Activated T-helper 1 cell treated with anti-CD3 and anti-CD28 coated beads, Interleukin-12 subunit alpha, Interleukin-12 subunit beta, Interleukin-2, Interleukin-4 antibody, amounts not matched to agents 30 ng/mL and 10 ng/mL and 1 ng/mL, durations not matched to agents 14 hours and 24 hours and 36 hours (primary cell): ENCODE data around the gene IL6. TPM values are rescaled to one million over a fixed set of nuclear protein-coding genes. Genes with fewer than 3 reads are reported as not detected.

Source experiments
- DNase-seq: peaks from one replicate; pipeline ENCODE4 v3.0.0; 2021; ENCODE audit warnings: low spot score
- H3K27ac Mint-ChIP-seq: one replicate; pipeline ENCODE4 v1.8.0; 2021; ENCODE audit warnings: mild to moderate bottlenecking, mixed read lengths
- H3K27me3 Mint-ChIP-seq: one replicate; pipeline ENCODE4 v1.8.0; 2022; ENCODE audit warnings: mild to moderate bottlenecking, moderate library complexity, mixed read lengths; ENCODE audit not compliant: insufficient read depth
- H3K36me3 Mint-ChIP-seq: one replicate; pipeline ENCODE4 v1.8.0; 2021; ENCODE audit warnings: low read depth, mixed read lengths
- H3K4me1 Mint-ChIP-seq: one replicate; pipeline ENCODE4 v1.8.0; 2021; ENCODE audit warnings: low read depth, mixed read lengths
- H3K4me3 Mint-ChIP-seq: one replicate; pipeline ENCODE4 v1.8.0; 2021; ENCODE audit warnings: mild to moderate bottlenecking, moderate library complexity, mixed read lengths
- H3K9me3 Mint-ChIP-seq: one replicate; pipeline ENCODE4 v1.8.0; 2021; ENCODE audit warnings: mixed read lengths
- intact Hi-C: fragments of 100-400 bp; cut with micrococcal nuclease; formaldehyde crosslinking; loops from one replicate; pipeline ENCODE4 v1.15.1; 2024
- total RNA-seq: library from RNA; stranded (reverse); gene quantifications from 2 replicates; pipeline ENCODE4 v1.2.3, GENCODE V29; 2022

Gene IL6
- total RNA-seq, 1 donor from 2014 or later: 0.54 TPM

GRCh38 chr7:22723637-22724036 is 3.4 kb upstream of the IL6 start:
- intact Hi-C loops: loop anchor here (2.0 kb wide), 1 partner anchor 13 kb away; no protein-coding TSS in a partner anchor
- Mint-ChIP-seq H3K4me3 (no peak overlapping the region), H3K9me3 (no peaks in the 10 kb centered on the region), H3K4me1 (peaks cover 41% of the 10 kb centered on the region), H3K27me3 (peaks cover 32% of the 10 kb centered on the region), H3K27ac (no peak overlapping the region), H3K36me3 (no peaks in the 10 kb centered on the region)
- DNase-seq: no peak

- Mint-ChIP-seq H3K27ac (no peak overlapping the region), H3K27me3 (peaks cover 29% of the 10 kb centered on the region), H3K4me1 (peaks cover 42% of the 10 kb centered on the region), H3K36me3 (no peaks in the 10 kb centered on the region), H3K4me3 (no peak overlapping the region), H3K9me3 (no peaks in the 10 kb centered on the region)
- no peak for DNase-seq
- intact Hi-C loops: loop anchor here (2.0 to 5.0 kb wide), 2 partner anchors 14 to 48 kb away; no protein-coding TSS in a partner anchor
These were observed 2.1 kb upstream of the IL6 start for GRCh38 chr7:22724861-22725260.

GRCh38 chr7:22725585-22725984 is 1.4 kb upstream of the IL6 start:
- Mint-ChIP-seq H3K4me3 (no peak overlapping the region), H3K27ac (peak overlapping the region; percentile 24), H3K9me3 (no peaks in the 10 kb centered on the region), H3K4me1 (peaks cover 42% of the 10 kb centered on the region), H3K27me3 (peaks cover 29% of the 10 kb centered on the region), H3K36me3 (no peaks in the 10 kb centered on the region)
- intact Hi-C loops: loop anchor here (2.0 to 5.0 kb wide), 2 partner anchors 15 to 48 kb away; no protein-coding TSS in a partner anchor
- DNase-seq: no peak

- H3K4me3 Mint-ChIP-seq: peak overlapping the region; percentile 32
- no peaks in the 10 kb centered on the region for H3K9me3 Mint-ChIP-seq
- H3K27ac Mint-ChIP-seq: no peak overlapping the region
- intact Hi-C loops: loop anchor here (1.0 to 5.0 kb wide), 4 partner anchors 49 to 166 kb away; no protein-coding TSS in a partner anchor
- H3K36me3 Mint-ChIP-seq: no peaks in the 10 kb centered on the region
- DNase-seq: peak; percentile 46
- peaks cover 29% of the 10 kb centered on the region for H3K27me3 Mint-ChIP-seq
- H3K4me1 Mint-ChIP-seq: peaks cover 48% of the 10 kb centered on the region
These were observed 574 bp upstream of the IL6 start for GRCh38 chr7:22726345-22726906.

- Mint-ChIP-seq H3K4me1 (peaks cover 48% of the 10 kb centered on the region), H3K4me3 (peak overlapping the region; percentile 53), H3K27me3 (peaks cover 31% of the 10 kb centered on the region), H3K27ac (no peak overlapping the region), H3K9me3 (no peaks in the 10 kb centered on the region), H3K36me3 (no peaks in the 10 kb centered on the region)
- intact Hi-C loops: loop anchor here (1.0 to 5.0 kb wide), 4 partner anchors 50 to 328 kb away; no protein-coding TSS in a partner anchor
- no peak for DNase-seq
These were observed 675 bp downstream of the IL6 start for GRCh38 chr7:22727714-22728035.

GRCh38 chr7:22728401-22729029 is 1.5 kb downstream of the IL6 start:
- peaks cover 28% of the 10 kb centered on the region for H3K27me3 Mint-ChIP-seq
- H3K27ac Mint-ChIP-seq: no peak overlapping the region
- H3K36me3 Mint-ChIP-seq: no peaks in the 10 kb centered on the region
- no peaks in the 10 kb centered on the region for H3K9me3 Mint-ChIP-seq
- H3K4me1 Mint-ChIP-seq: peaks cover 42% of the 10 kb centered on the region
- H3K4me3 Mint-ChIP-seq: no peak overlapping the region
- intact Hi-C loops: loop anchor here (1.0 to 5.0 kb wide), 3 partner anchors 51 to 327 kb away; no protein-coding TSS in a partner anchor
- DNase-seq: no peak

GRCh38 chr7:22729180-22729825 is 2.3 kb downstream of the IL6 start:
- no peaks in the 10 kb centered on the region for H3K36me3 Mint-ChIP-seq
- H3K9me3 Mint-ChIP-seq: no peaks in the 10 kb centered on the region
- H3K27me3 Mint-ChIP-seq: peaks cover 32% of the 10 kb centered on the region
- H3K4me3 Mint-ChIP-seq: no peak overlapping the region
- peaks cover 47% of the 10 kb centered on the region for H3K4me1 Mint-ChIP-seq
- no peak for DNase-seq
- intact Hi-C loops: loop anchor here (5.0 kb wide), 1 partner anchor 52 kb away; no protein-coding TSS in a partner anchor
- no peak overlapping the region for H3K27ac Mint-ChIP-seq

GRCh38 chr7:22730066-22730710 is 3.2 kb downstream of the IL6 start:
- Mint-ChIP-seq H3K9me3 (no peaks in the 10 kb centered on the region), H3K36me3 (no peaks in the 10 kb centered on the region), H3K27me3 (peaks cover 35% of the 10 kb centered on the region), H3K4me3 (no peak overlapping the region), H3K4me1 (peaks cover 43% of the 10 kb centered on the region), H3K27ac (no peak overlapping the region)
- no peak for DNase-seq
- intact Hi-C loops: no loop called here

GRCh38 chr7:22730921-22731654 is 4.1 kb downstream of the IL6 start:
- no peak for DNase-seq
- intact Hi-C loops: no loop called here
- H3K36me3 Mint-ChIP-seq: no peaks in the 10 kb centered on the region
- peaks cover 35% of the 10 kb centered on the region for H3K27me3 Mint-ChIP-seq
- H3K4me3 Mint-ChIP-seq: no peak overlapping the region
- H3K9me3 Mint-ChIP-seq: no peaks in the 10 kb centered on the region
- peaks cover 34% of the 10 kb centered on the region for H3K4me1 Mint-ChIP-seq
- no peak overlapping the region for H3K27ac Mint-ChIP-seq

GRCh38 chr7:22731766-22732165 is 4.8 kb downstream of the IL6 start:
- Mint-ChIP-seq H3K4me3 (no peak overlapping the region), H3K27ac (no peak overlapping the region), H3K27me3 (peaks cover 38% of the 10 kb centered on the region), H3K9me3 (no peaks in the 10 kb centered on the region), H3K4me1 (peaks cover 27% of the 10 kb centered on the region), H3K36me3 (no peaks in the 10 kb centered on the region)
- intact Hi-C loops: no loop called here
- no peak for DNase-seq

GRCh38 chr7:22732556-22733126 is 5.6 kb downstream of the IL6 start:
- Mint-ChIP-seq H3K27me3 (peaks cover 42% of the 10 kb centered on the region), H3K36me3 (no peaks in the 10 kb centered on the region), H3K9me3 (no peaks in the 10 kb centered on the region), H3K27ac (no peak overlapping the region), H3K4me3 (no peak overlapping the region), H3K4me1 (peaks cover 24% of the 10 kb centered on the region)
- intact Hi-C loops: no loop called here
- DNase-seq: no peak

GRCh38 chr7:22733761-22734160 is 6.8 kb downstream of the IL6 start:
- peaks cover 38% of the 10 kb centered on the region for H3K27me3 Mint-ChIP-seq
- H3K4me3 Mint-ChIP-seq: no peak overlapping the region
- H3K4me1 Mint-ChIP-seq: peaks cover 17% of the 10 kb centered on the region

More at GRCh38 chr7:22733761-22734160, 6.8 kb downstream of the IL6 start:
- intact Hi-C loops: no loop called here
- Mint-ChIP-seq H3K9me3 (no peaks in the 10 kb centered on the region), H3K36me3 (no peaks in the 10 kb centered on the region), H3K27ac (no peak overlapping the region)
- DNase-seq: no peak
